ENCODE results near the gene AK1.

The AK1 gene

DNA sequence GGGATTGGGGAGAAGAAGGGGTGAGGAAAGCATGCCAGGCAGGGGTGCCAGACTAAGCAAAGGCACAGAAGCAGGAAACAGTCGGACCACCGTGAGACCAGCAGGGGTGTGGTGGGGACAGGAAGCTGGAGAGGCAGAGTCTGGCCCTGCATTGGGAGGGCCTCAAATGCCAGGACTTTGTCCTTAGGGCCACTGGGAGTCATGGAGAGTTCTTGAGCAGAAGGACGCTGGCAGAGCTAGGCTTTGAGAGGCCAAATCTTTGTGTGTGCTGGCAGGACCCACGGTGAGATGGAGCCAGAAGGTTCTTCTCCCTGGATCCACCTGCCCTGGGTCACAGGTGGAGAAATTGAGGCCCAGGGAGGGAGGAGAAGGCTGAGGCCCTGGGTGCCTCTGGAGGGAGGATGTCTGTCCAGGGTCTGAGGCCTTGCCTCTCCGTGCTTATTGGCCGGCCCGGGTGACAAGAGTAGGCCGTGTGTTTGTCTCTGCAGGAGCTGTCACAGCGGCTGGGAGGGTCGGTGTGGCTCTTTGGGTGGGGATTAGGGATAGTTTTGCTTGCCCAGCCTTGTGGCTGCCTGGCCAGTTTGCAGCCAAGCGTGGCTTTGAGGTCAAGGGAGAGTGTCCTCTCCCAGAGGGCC, 21.3 kb downstream of the AK1 start:
- TF ChIP-seq, protein P1, sequence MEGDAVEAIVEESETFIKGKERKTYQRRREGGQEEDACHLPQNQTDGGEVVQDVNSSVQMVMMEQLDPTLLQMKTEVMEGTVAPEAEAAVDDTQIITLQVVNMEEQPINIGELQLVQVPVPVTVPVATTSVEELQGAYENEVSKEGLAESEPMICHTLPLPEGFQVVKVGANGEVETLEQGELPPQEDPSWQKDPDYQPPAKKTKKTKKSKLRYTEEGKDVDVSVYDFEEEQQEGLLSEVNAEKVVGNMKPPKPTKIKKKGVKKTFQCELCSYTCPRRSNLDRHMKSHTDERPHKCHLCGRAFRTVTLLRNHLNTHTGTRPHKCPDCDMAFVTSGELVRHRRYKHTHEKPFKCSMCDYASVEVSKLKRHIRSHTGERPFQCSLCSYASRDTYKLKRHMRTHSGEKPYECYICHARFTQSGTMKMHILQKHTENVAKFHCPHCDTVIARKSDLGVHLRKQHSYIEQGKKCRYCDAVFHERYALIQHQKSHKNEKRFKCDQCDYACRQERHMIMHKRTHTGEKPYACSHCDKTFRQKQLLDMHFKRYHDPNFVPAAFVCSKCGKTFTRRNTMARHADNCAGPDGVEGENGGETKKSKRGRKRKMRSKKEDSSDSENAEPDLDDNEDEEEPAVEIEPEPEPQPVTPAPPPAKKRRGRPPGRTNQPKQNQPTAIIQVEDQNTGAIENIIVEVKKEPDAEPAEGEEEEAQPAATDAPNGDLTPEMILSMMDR (IDR thresholded peaks at IDR 0.05; ENCODE audit: extremely low read depth, missing control alignments) = no peak
- DNase-seq (ENCODE audit: low spot score) = no peak

DNA sequence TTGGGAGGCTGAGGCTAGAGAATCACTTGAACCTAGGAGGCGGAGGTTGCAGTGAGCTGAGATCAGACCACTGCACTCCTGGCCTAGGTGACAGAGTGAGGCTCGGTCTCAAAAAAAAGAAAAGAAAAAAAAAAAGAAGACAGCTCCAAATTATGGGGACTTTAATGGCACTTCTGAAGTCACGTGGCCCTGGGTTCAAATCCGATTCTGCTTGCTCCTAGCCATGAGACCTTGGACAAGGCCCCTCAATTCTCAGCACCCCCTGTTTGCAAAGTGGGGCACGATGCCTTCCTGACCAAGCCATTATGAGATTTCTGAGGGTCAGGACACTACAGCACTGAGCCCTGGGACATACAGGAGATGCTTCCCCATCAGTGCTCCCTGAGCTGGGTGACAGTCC, 22.0 kb downstream of the AK1 start:
- DNase-seq (ENCODE audit: low spot score) = no peak

DNA sequence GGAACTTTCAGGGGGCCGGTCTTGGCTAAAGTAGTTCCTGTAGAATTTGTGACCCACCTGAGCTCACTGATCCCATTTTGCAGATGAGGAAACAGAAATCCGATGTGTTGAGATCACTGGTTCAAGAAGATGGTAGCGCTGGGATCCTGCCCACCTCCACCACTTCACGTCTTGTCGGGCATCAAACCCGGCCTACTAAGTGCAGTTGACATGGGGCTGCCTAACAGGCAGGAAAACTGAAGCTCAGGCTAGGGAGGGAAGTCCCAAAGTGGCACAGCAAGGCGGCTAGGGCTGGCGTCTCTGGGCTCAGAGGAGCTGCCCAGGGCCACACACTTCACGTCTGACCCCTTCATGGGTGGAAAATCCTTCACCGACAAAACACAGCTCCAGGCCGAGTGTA, 22.5 kb downstream of the AK1 start:
- no peak for DNase-seq (ENCODE audit: low spot score)
- TF ChIP-seq, protein P1 (IDR thresholded peaks at IDR 0.05; ENCODE audit: extremely low read depth, missing control alignments) = no peak

More for the DNA sequence above, 22.0 kb downstream of the AK1 start:
- TF ChIP-seq, protein P1 (IDR thresholded peaks at IDR 0.05; ENCODE audit: extremely low read depth, missing control alignments) = no peak

DNA sequence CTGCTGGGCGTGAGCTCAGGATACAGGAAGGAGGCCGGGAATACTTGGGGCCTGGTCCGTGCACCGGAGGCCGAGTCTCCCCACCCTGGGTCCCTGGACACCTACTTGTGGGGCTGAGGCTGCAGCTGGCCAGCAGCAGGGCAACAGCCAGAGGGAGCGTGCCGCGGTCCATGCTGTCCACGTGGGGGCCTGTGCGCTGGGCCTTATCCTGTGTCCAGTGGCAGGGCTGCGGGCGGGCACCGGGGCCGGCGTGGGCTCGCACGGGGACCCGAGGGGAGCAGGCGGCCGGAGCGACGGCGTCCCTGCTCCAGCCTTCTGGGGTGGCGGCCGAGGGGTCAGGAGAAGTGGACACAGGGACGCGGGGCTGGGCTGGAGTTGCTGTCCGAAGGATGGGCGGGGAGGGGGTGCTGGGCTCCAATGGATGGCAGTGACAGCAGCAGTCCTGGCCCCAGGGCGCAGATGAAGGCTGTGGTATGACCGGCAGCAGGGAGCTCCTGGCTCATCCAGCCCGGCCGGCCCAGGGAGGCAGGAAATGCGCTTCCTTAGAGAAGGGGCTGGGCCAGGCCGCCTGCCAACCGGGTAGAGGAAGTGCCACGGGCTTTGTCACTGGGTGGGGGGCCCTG, 23.2 kb downstream of the AK1 start, which contains the start of gene ENG:
Gene ENG (minus strand): TSS at position 475 of the 623 bp plus-strand sequence. CDS start 303 bp downstream, at position 172.
- TF ChIP-seq, protein P1 (IDR thresholded peaks at IDR 0.05; ENCODE audit: extremely low read depth, missing control alignments) = no peak

DNA sequence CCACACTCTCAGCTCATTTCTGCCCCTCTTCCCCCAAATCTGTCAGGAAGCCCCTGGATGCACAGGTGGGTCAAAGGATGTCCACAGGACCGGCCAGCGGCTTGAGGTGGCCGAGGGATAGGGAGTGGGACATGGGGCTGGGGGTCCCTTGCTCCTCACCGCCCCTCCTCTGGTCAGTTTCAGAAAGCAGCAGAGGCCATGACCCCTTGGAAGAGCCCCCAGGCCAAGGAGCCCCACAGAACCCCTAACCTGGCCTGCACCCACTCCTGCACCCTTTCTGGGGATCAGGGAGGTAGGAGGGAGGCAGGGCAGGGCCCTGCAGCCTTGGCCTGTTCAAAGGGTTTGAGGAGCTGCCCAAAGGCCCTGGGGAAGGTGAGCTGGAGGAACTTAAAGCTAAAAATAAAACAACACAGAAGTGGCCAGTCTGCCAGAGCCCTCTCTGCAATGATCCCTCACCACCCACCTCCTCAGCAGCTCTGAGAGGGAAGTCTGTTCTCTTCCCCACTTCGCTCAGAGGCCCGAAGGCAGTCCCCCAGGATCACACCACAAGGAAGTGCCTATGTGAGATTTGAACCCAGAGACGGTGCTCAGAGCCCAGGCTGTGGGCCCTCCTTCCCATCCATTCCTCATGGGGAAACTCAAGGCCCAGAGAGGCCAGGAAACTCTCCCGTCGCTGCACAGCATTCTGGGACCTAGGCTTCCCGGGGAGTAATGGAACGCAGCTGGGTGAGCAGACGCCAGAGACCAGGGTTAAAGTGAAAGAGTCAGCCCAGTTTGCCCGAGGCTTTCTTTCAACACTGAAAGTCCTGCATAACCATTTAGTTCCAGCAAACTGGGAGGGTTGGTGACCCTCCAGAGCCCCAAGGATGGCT, 23.9 kb downstream of the AK1 start:
- DNase-seq (ENCODE audit: low spot score) = no peak
- TF ChIP-seq, protein P1 (IDR thresholded peaks at IDR 0.05; ENCODE audit: extremely low read depth, missing control alignments) = no peak

More for the DNA sequence above, 23.2 kb downstream of the AK1 start, which contains the start of gene ENG:
- DNase-seq (ENCODE audit: low spot score) = no peak

DNA sequence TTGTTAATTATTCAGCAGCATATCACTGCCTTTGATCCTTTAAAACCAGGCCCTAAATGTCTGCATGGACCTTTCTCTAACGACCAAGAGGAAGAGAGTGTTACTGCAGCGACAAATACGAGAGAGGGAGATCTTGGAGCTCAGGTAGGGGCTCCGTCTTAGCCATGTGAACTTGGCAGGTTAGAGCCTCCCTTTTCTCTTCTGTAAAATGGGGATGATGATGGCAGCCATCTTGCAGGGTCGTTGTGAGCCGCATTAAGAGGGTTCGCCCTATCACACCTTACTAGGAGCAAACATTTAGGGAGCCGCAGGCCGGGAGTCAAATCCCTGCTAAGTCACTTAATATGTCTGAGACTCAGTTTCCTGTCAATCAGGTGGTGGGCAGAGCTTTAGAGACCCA, 24.6 kb downstream of the AK1 start:
- no peak for DNase-seq (ENCODE audit: low spot score)
- TF ChIP-seq, protein P1 (IDR thresholded peaks at IDR 0.05; ENCODE audit: extremely low read depth, missing control alignments) = no peak
